ENCODE data around the gene SERPINB3.
"Not testable (repeated sequence)": the region's sequence is repeated elsewhere in the genome, so short reads cannot be mapped to it uniquely, and the experiment has no call there.

Gene SERPINB3

DNA sequence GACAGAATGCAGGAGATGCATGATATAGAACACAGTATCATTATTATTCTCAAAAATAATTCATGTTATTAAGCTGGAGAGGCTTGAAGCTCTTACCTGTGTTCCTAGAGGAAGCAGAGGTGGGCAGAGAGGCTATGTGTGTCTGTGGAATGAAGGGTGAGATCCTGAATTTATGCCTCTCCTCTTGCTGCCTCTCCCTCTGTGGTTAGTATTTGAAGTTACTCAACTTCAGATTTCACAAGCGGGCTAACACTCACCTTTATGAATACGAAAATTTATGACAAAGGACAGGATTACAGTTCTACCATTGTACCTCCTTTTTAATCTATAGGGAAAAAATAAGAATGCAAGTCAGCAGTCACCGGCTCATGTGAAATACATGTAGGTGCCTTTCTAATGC is at the start of gene SERPINB3:
SERPINB3 (minus strand) TSS at position 144 of the 400 bp plus-strand sequence. CDS start 677 bp downstream, outside the sequence.
- not testable (repeated sequence) for H3K27ac ChIP-seq

DNA sequence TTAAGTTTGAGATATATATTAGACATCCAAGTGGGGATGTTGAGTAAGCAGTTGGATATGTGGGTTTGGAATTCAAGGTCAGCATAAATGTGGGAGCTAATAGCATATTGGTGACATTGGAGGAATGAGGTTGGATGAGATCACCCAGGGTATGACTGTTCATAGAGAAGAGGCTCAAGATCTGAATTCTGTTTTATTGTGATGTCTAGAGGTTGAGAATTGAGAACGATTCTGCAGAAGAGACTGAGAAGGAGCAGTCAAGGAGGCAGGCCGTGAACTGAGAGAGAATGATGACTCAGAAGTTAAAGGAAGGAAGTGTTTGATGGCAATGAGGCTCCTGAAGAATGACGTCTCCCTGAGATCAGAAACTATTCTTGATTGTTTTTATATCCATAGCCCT is 47.0 kb upstream of the SERPINB3 start:
- H3K27ac ChIP-seq = no peak overlapping the region
- TF ChIP-seq, protein P1, sequence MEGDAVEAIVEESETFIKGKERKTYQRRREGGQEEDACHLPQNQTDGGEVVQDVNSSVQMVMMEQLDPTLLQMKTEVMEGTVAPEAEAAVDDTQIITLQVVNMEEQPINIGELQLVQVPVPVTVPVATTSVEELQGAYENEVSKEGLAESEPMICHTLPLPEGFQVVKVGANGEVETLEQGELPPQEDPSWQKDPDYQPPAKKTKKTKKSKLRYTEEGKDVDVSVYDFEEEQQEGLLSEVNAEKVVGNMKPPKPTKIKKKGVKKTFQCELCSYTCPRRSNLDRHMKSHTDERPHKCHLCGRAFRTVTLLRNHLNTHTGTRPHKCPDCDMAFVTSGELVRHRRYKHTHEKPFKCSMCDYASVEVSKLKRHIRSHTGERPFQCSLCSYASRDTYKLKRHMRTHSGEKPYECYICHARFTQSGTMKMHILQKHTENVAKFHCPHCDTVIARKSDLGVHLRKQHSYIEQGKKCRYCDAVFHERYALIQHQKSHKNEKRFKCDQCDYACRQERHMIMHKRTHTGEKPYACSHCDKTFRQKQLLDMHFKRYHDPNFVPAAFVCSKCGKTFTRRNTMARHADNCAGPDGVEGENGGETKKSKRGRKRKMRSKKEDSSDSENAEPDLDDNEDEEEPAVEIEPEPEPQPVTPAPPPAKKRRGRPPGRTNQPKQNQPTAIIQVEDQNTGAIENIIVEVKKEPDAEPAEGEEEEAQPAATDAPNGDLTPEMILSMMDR (conservative IDR thresholded peaks at IDR 0.05) = no peak
- no peak for TF ChIP-seq ZFX (IDR thresholded peaks at IDR 0.05)

DNA sequence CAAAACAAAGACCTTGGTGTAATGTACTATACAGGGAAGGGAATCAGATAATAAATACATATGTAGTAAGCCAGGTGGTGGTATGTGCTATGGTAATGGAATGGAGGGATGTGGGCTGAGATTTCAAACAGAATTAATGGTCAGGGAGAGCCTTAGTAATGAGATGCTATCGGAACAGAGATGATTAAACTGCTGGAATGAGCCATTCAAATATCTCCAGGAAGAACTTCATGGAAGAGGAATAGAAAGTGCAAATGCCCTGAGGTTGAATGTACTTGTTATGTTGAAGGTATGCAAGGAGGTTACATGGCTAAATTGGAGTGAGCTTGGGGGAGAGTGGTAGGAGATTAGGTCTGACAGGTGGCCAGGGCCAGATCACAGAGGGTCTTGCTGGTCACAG is 46.1 kb upstream of the SERPINB3 start:
- no peak for TF ChIP-seq ZFX (IDR thresholded peaks at IDR 0.05)
- TF ChIP-seq, protein P1 (conservative IDR thresholded peaks at IDR 0.05) = no peak
- H3K27ac ChIP-seq = no peak overlapping the region

DNA sequence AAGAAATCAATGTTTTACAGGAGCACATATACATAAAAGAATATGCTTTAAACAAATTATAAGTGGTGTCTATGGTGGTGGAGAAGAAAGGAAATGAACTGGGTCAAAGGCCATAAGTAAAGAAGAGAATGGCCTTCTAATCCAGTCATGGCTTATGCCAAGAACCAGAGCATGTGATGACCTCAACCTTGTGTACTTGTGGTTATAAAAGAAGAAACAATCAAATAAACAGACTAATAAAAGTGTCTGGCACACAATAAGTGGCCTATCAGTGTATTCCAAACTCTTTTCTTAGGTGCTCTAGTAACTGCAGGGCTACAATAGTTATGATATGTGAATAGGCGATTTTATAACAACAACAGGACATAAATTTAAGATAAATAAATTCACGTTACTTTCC is 43.7 kb upstream of the SERPINB3 start:
- TF ChIP-seq ZFX (IDR thresholded peaks at IDR 0.05) = no peak
- TF ChIP-seq, protein P1 (conservative IDR thresholded peaks at IDR 0.05) = no peak
- H3K27ac ChIP-seq = no peak overlapping the region

DNA sequence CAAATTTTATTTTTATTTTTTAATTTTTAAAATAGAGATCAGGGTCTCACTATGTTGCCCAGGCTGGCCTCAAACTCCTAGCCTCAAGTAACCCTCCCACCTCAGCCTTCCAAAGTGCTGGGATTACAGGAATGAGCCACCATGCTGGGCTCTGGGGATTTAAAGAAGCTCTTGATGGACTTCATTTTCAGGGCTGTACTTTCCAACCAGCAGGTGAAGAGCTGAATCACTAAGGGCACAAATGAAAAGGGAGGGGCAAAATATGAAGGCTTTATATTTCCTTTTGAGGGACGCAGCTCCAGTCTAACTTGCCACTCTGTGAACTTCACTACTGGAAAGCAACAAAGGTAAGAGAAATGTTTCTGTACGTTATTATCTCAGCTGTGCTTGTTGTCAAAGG is 41.0 kb upstream of the SERPINB3 start, which contains the start of gene SERPINB11:
SERPINB11 (plus strand) TSS at position 301 of the 400 bp plus-strand sequence. CDS start 7,234 bp downstream, outside the sequence.
- TF ChIP-seq, protein P1 (conservative IDR thresholded peaks at IDR 0.05) = no peak
- TF ChIP-seq ZFX (IDR thresholded peaks at IDR 0.05) = no peak

DNA sequence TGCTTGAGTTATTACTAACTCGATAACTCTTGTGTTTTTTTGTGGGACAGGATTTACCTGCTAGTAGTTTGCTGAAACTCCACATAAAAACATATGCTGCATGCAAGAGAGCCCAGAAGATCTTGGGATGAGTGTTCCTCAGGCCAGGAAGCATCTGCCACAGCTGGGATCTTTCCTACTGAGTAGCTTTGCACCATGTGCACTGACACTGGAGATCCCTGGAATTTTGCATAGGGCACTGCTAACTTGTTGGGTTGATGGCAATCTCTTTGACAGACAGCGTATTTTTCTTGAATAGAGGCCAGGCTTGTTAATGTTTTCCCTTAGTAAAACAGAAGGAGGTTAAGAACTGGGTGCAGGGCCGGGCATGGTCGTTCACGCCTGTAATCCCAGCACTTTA is 40.3 kb upstream of the SERPINB3 start:
- no peak overlapping the region for H3K27ac ChIP-seq
- no peak for TF ChIP-seq ZFX (IDR thresholded peaks at IDR 0.05)
- TF ChIP-seq, protein P1 (conservative IDR thresholded peaks at IDR 0.05) = no peak

More for the DNA sequence above, 41.0 kb upstream of the SERPINB3 start, which contains the start of gene SERPINB11:
- no peak within 1 kb of the TSS for H3K27ac ChIP-seq

DNA sequence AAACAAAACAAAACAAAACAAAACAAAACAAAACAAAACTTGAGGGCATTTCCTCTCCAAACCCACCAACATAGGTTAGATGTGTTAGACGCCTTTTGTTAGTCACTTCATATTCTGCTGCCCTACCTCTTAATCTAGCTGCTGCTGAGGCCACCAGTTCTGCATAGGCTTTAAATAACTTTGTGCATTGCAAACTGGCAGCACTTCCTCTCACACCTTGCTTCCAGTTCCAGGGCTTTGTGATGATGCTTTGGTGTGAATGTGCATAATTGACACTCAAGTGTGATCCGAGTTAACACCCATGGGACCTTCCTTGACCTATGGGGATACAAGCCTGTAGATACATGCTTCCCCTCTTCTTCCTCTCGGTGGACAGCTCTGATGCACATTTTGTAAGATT is 38.8 kb upstream of the SERPINB3 start:
- H3K27ac ChIP-seq = no peak overlapping the region
- TF ChIP-seq, protein P1 (conservative IDR thresholded peaks at IDR 0.05) = no peak
- no peak for TF ChIP-seq ZFX (IDR thresholded peaks at IDR 0.05)

DNA sequence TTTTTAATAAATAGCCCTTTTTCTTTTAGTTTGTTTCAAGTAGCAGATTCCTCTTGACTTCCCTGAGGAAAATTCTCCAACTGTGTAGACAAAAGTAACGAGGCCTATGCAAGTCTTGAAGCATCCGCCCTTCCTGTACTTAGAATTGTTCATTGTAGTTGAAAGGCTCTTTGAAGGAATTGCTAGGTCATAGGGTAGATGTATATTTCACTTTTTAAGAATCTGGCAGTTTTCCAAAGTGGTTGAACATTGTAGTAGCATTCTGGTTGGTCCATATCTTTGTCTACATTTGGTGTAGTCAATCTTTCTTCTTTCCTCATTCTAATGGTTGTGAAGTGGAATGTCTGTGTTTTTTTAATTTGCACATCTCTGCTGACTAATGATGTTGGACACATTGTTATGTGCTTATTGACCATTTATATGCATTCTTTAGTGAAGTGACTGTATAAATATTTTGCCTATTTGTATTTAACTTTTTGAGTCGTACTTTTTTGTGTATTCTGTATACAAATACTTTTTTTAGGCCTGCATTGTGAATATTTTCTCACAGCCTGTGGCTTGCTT is 35.5 kb upstream of the SERPINB3 start:
- H3K27ac ChIP-seq = no peak overlapping the region
- TF ChIP-seq ZFX (IDR thresholded peaks at IDR 0.05) = no peak
- TF ChIP-seq, protein P1 (conservative IDR thresholded peaks at IDR 0.05) = no peak

All from C4-2B (cell line).